ENCODE results near the gene REXO4.

Gene REXO4

GRCh38 chr9:133439337-133439736, 21.5 kb upstream of the REXO4 start:
- Histone ChIP-seq H3K27ac (no peak overlapping the region), H3K4me1 (no peaks in the 10 kb centered on the region), H3K4me3 (no peak overlapping the region), H3K27me3 (no peaks in the 10 kb centered on the region), H3K9me3 (no peaks in the 10 kb centered on the region), H3K36me3 (no peaks in the 10 kb centered on the region)
- intact Hi-C loops (cut with DNase I; ENCODE audit: low total_unique reads): no loop called here
- no peak for DNase-seq
- TF ChIP-seq CTCF (IDR thresholded peaks at IDR 0.05): no peak

DNA sequence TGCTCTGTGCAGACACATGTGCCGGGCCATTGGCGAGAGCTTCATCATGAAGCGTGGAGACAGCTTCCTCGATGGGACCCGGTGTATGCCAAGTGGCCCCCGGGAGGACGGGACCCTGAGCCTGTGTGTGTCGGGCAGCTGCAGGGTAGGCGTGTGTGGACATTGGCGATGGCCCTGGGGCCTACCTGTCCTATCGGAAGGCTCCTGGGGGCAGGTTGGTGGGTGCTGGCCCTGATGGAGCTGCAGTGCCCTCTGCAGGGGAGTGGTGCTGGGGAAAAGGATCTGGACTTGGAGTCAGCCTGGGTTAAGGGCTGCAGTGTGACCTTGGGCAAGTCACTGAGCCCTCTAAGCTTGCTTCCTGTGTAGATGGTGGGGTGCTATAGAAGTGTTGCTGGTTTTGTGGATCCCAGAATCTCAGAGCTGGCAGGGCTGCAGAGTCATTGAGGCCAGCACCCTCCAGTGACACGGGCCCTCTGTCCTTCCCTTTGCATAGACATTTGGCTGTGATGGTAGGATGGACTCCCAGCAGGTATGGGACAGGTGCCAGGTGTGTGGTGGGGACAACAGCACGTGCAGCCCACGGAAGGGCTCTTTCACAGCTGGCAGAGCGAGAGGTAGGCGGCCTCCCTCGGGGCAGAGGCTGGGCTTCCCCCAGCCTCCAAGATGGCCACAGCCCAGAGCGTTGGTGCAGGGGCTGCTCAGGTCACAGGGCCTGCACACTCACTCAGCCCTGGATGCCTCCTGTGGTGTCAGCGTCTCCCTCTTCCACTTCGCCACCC, 20.1 kb upstream of the REXO4 start:
- TF ChIP-seq CTCF (IDR thresholded peaks at IDR 0.05): no peak
- Histone ChIP-seq H3K4me3 (no peak overlapping the region), H3K4me1 (no peaks in the 10 kb centered on the region), H3K27me3 (no peaks in the 10 kb centered on the region), H3K36me3 (no peaks in the 10 kb centered on the region), H3K9me3 (no peaks in the 10 kb centered on the region), H3K27ac (no peak overlapping the region)
- intact Hi-C loops (cut with DNase I; ENCODE audit: low total_unique reads): no loop called here
- DNase-seq: no peak

DNA sequence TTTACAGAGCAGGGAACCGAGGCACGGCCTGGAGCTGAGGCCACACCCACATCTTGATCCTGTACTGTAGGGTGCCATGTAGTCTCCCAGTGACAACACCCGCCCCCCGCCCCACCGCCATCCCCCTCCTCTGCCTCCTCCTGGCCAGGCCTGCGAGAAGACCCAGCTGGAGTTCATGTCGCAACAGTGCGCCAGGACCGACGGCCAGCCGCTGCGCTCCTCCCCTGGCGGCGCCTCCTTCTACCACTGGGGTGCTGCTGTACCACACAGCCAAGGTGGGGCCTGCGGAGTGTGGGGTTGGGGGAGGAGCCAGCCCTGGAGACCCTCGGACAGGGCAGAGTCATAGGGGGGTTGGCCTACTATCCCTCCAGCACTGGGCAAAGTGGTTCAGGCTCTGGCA, 18.9 kb upstream of the REXO4 start:
- Histone ChIP-seq H3K27ac (no peak overlapping the region), H3K9me3 (no peaks in the 10 kb centered on the region), H3K36me3 (no peaks in the 10 kb centered on the region), H3K4me1 (no peaks in the 10 kb centered on the region), H3K4me3 (no peak overlapping the region), H3K27me3 (no peaks in the 10 kb centered on the region)
- no peak for TF ChIP-seq CTCF (IDR thresholded peaks at IDR 0.05)
- no peak for DNase-seq
- intact Hi-C loops (cut with DNase I; ENCODE audit: low total_unique reads): no loop called here

- intact Hi-C loops (cut with DNase I; ENCODE audit: low total_unique reads): no loop called here
- no peak for TF ChIP-seq CTCF (IDR thresholded peaks at IDR 0.05)
These were observed 15.6 kb upstream of the REXO4 start for GRCh38 chr9:133433351-133433843.

DNA sequence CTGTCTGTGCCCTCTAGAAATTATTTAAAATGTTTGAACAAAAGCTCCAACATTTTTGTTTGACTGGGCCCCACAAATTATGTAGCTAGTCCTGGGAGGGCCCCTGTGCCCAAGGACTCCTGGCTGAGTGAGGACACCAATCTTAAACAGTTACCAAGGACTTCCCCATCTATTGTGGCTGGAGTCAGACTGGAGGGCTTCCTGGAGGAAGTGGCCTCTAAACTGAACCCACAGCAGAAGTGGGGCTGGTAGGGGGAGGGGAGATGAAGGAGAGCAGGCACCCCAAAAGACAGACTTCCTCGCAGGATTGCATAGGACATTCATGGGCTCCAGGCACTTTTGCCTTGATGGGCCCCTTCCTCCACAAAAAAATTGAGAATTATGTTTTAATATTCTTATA, 12.4 kb upstream of the REXO4 start:
- no peak for DNase-seq
- TF ChIP-seq CTCF (IDR thresholded peaks at IDR 0.05): no peak
- Histone ChIP-seq H3K4me3 (no peak overlapping the region), H3K27ac (no peak overlapping the region), H3K36me3 (no peaks in the 10 kb centered on the region), H3K9me3 (no peaks in the 10 kb centered on the region), H3K27me3 (peaks cover 0 to 45% of the 10 kb centered on the region in 2 donors), H3K4me1 (peaks cover 0 to 18% (median 13%) of the 10 kb centered on the region in 4 donors)
- intact Hi-C loops (cut with DNase I; ENCODE audit: low total_unique reads): no loop called here

More at GRCh38 chr9:133433351-133433843, 15.6 kb upstream of the REXO4 start:
- no peak for DNase-seq
- Histone ChIP-seq H3K4me1 (peaks cover 0 to 13% (median 10%) of the 10 kb centered on the region in 4 donors), H3K36me3 (no peaks in the 10 kb centered on the region), H3K9me3 (no peaks in the 10 kb centered on the region), H3K27me3 (peaks cover 0 to 19% of the 10 kb centered on the region in 2 donors), H3K27ac (no peak overlapping the region), H3K4me3 (no peak overlapping the region)

All from tibial artery (tissue), 4 donors.